B cell (primary cell): ENCODE data around the gene SPECC1L.

Experiments used
- CTCF ChIP-seq: fragments of 200-600 bp; IDR thresholded peaks from one replicate; pipeline ENCODE4 v1.8.0; 2022; ENCODE audit warnings: antibody characterized with exemption, mild to moderate bottlenecking
- EZH2 ChIP-seq: IDR thresholded peaks from 2 replicates; pipeline ENCODE4 v1.6.1; 2012; ENCODE audit warnings: borderline replicate concordance, low read depth, mild to moderate bottlenecking, moderate library complexity, low read length; ENCODE audit not compliant: insufficient read depth, poor library complexity, severe bottlenecking

DNA sequence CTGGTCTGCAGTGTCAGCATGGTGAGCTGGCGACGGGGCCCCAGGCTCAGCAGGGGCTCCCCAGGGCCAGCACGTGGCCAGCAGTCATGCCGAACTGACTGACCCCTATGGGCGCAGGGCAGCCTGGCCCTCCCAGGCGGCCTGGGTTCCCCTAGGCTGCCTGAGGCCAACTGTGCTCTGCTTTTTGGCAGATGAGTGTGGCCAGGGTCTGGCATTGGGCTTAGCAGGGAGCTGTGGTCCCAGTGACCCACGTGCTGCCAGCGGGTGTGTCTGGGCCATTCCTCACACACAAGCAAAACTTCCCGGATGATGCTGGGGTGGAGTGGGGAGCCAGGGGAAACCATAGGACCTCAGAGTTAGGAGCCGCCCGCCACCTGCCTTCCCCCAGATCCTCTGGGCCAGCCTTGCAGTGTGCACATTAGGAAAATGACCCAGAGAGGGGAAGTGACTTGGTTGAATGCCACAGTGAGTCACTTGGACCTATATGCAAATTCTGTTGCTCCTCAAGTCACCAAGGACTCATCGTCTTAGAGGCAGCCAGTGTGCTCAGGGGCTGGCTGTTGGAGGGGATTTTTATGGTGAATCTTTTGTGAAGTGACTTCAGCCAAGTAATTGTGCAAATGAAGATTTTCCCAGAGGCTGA, 163.3 kb downstream of the SPECC1L start:
- no peak for TF ChIP-seq CTCF
- TF ChIP-seq EZH2 = no peak
